Stomach (tissue), 9 donors: ENCODE data around the gene SEPTIN12. TPM values are rescaled to one million over a fixed set of nuclear protein-coding genes. Genes with fewer than 3 reads are reported as not detected.

Source experiments
- DNase-seq, 2 donors: peaks; one replicate each; pipeline versions ENCODE4 v3.0.0 to v3.0.0-alpha.2; 2013 to 2019
- H3K27ac ChIP-seq, 5 donors: fragments of 200-600 bp in 4 of 5; sonication (generic) in 4 of 5; one replicate each; pipeline ENCODE4 v1.5.1; 2013 to 2019; ENCODE audit warnings: mild to moderate bottlenecking in 1 of 5, moderate library complexity in 1 of 5
- H3K27me3 ChIP-seq, 3 donors: fragments of 200-600 bp; sonication (generic); one replicate each; pipeline ENCODE4 v1.5.1; 2017 to 2019; ENCODE audit warnings: mixed run types in 1 of 3
- H3K36me3 ChIP-seq, 4 donors: fragments of 200-600 bp; sonication (generic); 1 replicate in 3 of 4; 2 replicates in 1 of 4; pipeline ENCODE4 v1.5.1; 2016 to 2019
- H3K4me1 ChIP-seq, 4 donors: fragments of 200-600 bp; sonication (generic); one replicate each; pipeline ENCODE4 v1.5.1; 2016 to 2019
- H3K4me3 ChIP-seq, 4 donors: fragments of 200-600 bp; sonication (generic) in 3 of 4; one replicate each; pipeline ENCODE4 v1.5.1; 2016 to 2019; ENCODE audit warnings: mild to moderate bottlenecking in 1 of 4
- H3K9me3 ChIP-seq, 4 donors: fragments of 200-600 bp; sonication (generic); one replicate each; pipeline ENCODE4 v1.5.1; 2016 to 2019
- CTCF ChIP-seq, 7 experiments: fragments of 450-650 bp in 4 of 7; fragments of 200-600 bp in 3 of 7; sonication (generic) in 3 of 7; IDR thresholded peaks; one replicate each; pipeline ENCODE4 v1.5.1; 2016 to 2019; ENCODE audit warnings: antibody characterized with exemption in 7 of 7, control low read depth in 2 of 7, mild to moderate bottlenecking in 1 of 7
- EP300 ChIP-seq: sonication (generic); formaldehyde crosslinking; IDR thresholded peaks from one replicate; pipeline ENCODE4 v1.6.1; 2017; ENCODE audit warnings: antibody characterized with exemption
- POLR2A ChIP-seq, 4 donors: fragments of 450-650 bp; IDR thresholded peaks; one replicate each; pipeline ENCODE4 v1.6.1; 2016; ENCODE audit warnings: antibody characterized with exemption in 4 of 4, control low read depth in 2 of 4, mild to moderate bottlenecking in 1 of 4, moderate library complexity in 1 of 4
- POLR2AphosphoS5 ChIP-seq, 3 donors: sonication (generic); formaldehyde crosslinking; IDR thresholded peaks; one replicate each; pipeline ENCODE4 v1.6.1; 2016; ENCODE audit warnings: antibody characterized with exemption in 3 of 3
- WGBS, 5 donors: extraction: QIAGEN DNeasy Blood & Tissue Kit in 3 of 5; methylation state at CpG; one replicate each; pipeline versions ENCODE4 v1.1.5 to v1.1.7; 2013 to 2018; 5-methylcytosine and 5-hydroxymethylcytosine counted together
- intact Hi-C: fragments of 100-400 bp; cut with DNase I; formaldehyde crosslinking; loops from one replicate; pipeline ENCODE4 v1.15.1; 2023; ENCODE audit warnings: low total_unique reads
- polyA plus RNA-seq, 3 donors: library from polyadenylated mRNA; stranded (reverse); fragments of 200-250 nt; gene quantifications; one replicate each; pipeline ENCODE4 v1.2.3, GENCODE V29; 2013
- total RNA-seq, 5 donors: library from RNA; depleted of rRNA; stranded (reverse); fragments of >200 nt; gene quantifications; one replicate each; pipeline versions ENCODE4 v1.1.0 to v1.2.3, GENCODE V29; 2014 to 2016
- donor health status: healthy with polysubstance abuse.
- donor health status: Bipolar disorder and iron deficiency.
- donor health status: healthy.

Gene SEPTIN12
- total and polyA plus RNA-seq, 8 donors = not detected

GRCh38 chr16:4820652-4821051 lies 32.5 kb upstream of the SEPTIN12 start:
- Histone ChIP-seq H3K36me3 (peaks cover 65 to 100% (median 100%) of the 10 kb centered on the region in 4 donors), H3K4me1 (no peaks in the 10 kb centered on the region), H3K27me3 (no peaks in the 10 kb centered on the region), H3K9me3 (no peaks in the 10 kb centered on the region), H3K4me3 (no peak overlapping the region), H3K27ac (no peak overlapping the region)
- TF ChIP-seq POLR2A (IDR thresholded peaks at IDR 0.05) (no peak), POLR2AphosphoS5 (IDR thresholded peaks at IDR 0.05) (no peak), CTCF (IDR thresholded peaks at IDR 0.05) (no peak), EP300 (no peak)
- no peak for DNase-seq
- intact Hi-C loops = no loop called here
- WGBS, 5 donors = 64 to 98% (median 80%) methylated on average over 5 to 6 of the region's 6 CpGs

- 55 to 82% (median 75%) methylated on average over 10 to 16 of the region's 16 CpGs for WGBS, 5 donors
- Histone ChIP-seq H3K4me1 (peaks cover 0 to 22% (median 14%) of the 10 kb centered on the region in 4 donors), H3K4me3 (no peak overlapping the region), H3K9me3 (no peaks in the 10 kb centered on the region), H3K27ac (peak overlapping the region in 4 of 5 donors; percentile 44 to 77 (median 66)), H3K36me3 (peaks cover 59 to 100% (median 100%) of the 10 kb centered on the region in 4 donors), H3K27me3 (no peaks in the 10 kb centered on the region)
- TF ChIP-seq EP300 (no peak), POLR2AphosphoS5 (IDR thresholded peaks at IDR 0.05) (peak in 1 of 3 donors; percentile 21)
- no peak for DNase-seq
- intact Hi-C loops = no loop called here
Observed at GRCh38 chr16:4814542-4815173, 26.5 kb upstream of the SEPTIN12 start.

- peak overlapping the region in 4 of 5 donors; percentile 46 to 79 (median 66) for H3K27ac ChIP-seq
- peaks cover 59 to 100% (median 100%) of the 10 kb centered on the region in 4 donors for H3K36me3 ChIP-seq
- no peaks in the 10 kb centered on the region for H3K27me3 ChIP-seq
- H3K4me1 ChIP-seq = peaks cover 0 to 22% (median 14%) of the 10 kb centered on the region in 4 donors
- DNase-seq = no peak
- H3K4me3 ChIP-seq = no peak overlapping the region
- H3K9me3 ChIP-seq = no peaks in the 10 kb centered on the region
- intact Hi-C loops = no loop called here
- TF ChIP-seq CTCF (IDR thresholded peaks at IDR 0.05) (no peak), EP300 (no peak), POLR2AphosphoS5 (IDR thresholded peaks at IDR 0.05) (peak in 2 of 3 donors; percentile 49 to 72)
Observed at GRCh38 chr16:4814046-4814445, 25.9 kb upstream of the SEPTIN12 start.

GRCh38 chr16:4813251-4814003 lies 25.3 kb upstream of the SEPTIN12 start:
- intact Hi-C loops = no loop called here
- H3K36me3 ChIP-seq = peaks cover 66 to 100% (median 100%) of the 10 kb centered on the region in 4 donors
- DNase-seq = no peak

More at GRCh38 chr16:4813251-4814003, 25.3 kb upstream of the SEPTIN12 start:
- TF ChIP-seq CTCF (IDR thresholded peaks at IDR 0.05) (no peak), POLR2AphosphoS5 (IDR thresholded peaks at IDR 0.05) (no peak), EP300 (no peak), POLR2A (IDR thresholded peaks at IDR 0.05) (no peak)
- Histone ChIP-seq H3K27ac (peak overlapping the region in 4 of 5 donors; percentile 46 to 79 (median 69)), H3K4me1 (peaks cover 0 to 22% (median 14%) of the 10 kb centered on the region in 4 donors), H3K27me3 (no peaks in the 10 kb centered on the region), H3K4me3 (no peak overlapping the region), H3K9me3 (no peaks in the 10 kb centered on the region)
- 84 to 95% (median 92%) methylated on average over 12 to 16 of the region's 16 CpGs for WGBS, 5 donors
